ENCODE data around the gene RAB24. TPM values are rescaled to one million over a fixed set of nuclear protein-coding genes. Genes with fewer than 3 reads are reported as not detected.

The RAB24 gene
- 9.9 and 11.9 TPM in 2 replicates for total RNA-seq

GRCh38 chr5:177303121-177303924 is at the start of gene RAB24, which contains the start of gene PRELID1:
TSS of gene RAB24 (minus strand) at chr5:177303719. CDS start at chr5:177303288, 431 bp downstream.
TSS of gene PRELID1 (plus strand) at chr5:177303799. CDS start at chr5:177303986, 187 bp downstream.

GRCh38 chr5:177351392-177352329 is 48.1 kb upstream of the RAB24 start, which contains the start of gene LMAN2:
TSS of gene LMAN2 (minus strand) at chr5:177351668. CDS start at chr5:177351647, 21 bp downstream.

GRCh38 chr5:177311723-177312648 is 8.5 kb upstream of the RAB24 start, which contains the start of gene MXD3:
TSS of gene MXD3 (minus strand) at chr5:177311898. CDS start at chr5:177311830, 68 bp downstream.

Other genes with a start within 250 kb of the RAB24 start
- 0.73 and 1.4 TPM in 2 replicates for gene FGFR4, start 216.8 kb downstream of the RAB24 start, total RNA-seq
- 30.1 and 47.9 TPM in 2 replicates for gene NSD1, start 169.9 kb downstream of the RAB24 start, total RNA-seq
- gene PRELID1, start 80 bp upstream of the RAB24 start, total RNA-seq, result 115 and 123 TPM in 2 replicates
- 8.8 and 15.4 TPM in 2 replicates for gene MXD3, start 8.2 kb upstream of the RAB24 start, total RNA-seq
- 263 and 352 TPM in 2 replicates for gene LMAN2, start 47.9 kb upstream of the RAB24 start, total RNA-seq
- 2.5 and 4.4 TPM in 2 replicates for gene RGS14, start 54.2 kb upstream of the RAB24 start, total RNA-seq
- gene SLC34A1, start 80.7 kb upstream of the RAB24 start, total RNA-seq, result not detected in 2 replicates
- 1.1 TPM in 1 of 2 replicates, not detected in the other for gene PFN3, start 96.9 kb upstream of the RAB24 start, total RNA-seq
- 0.37 and 0.39 TPM in 2 replicates for gene F12, start 105.8 kb upstream of the RAB24 start, total RNA-seq
- gene GRK6, start 123.0 kb upstream of the RAB24 start, total RNA-seq, result 19.5 and 33.2 TPM in 2 replicates
- 26.1 and 33.8 TPM in 2 replicates for gene PRR7, start 143.1 kb upstream of the RAB24 start, total RNA-seq
- gene DBN1, start 169.9 kb upstream of the RAB24 start, total RNA-seq, result 160 and 173 TPM in 2 replicates
- 63.9 and 69.4 TPM in 2 replicates for gene PDLIM7, start 193.9 kb upstream of the RAB24 start, total RNA-seq
- 1.1 and 1.4 TPM in 2 replicates for gene DOK3, start 206.1 kb upstream of the RAB24 start, total RNA-seq
- 55.5 and 90.4 TPM in 2 replicates for gene DDX41, start 213.2 kb upstream of the RAB24 start, total RNA-seq